ENCODE results near the gene TSHZ1. TPM values are rescaled to one million over a fixed set of nuclear protein-coding genes. Genes with fewer than 3 reads are reported as not detected.

Gene TSHZ1
- total RNA-seq, 4 donors from 2014 or later: 10.4 to 18.1 (median 12.5) TPM

GRCh38 chr18:75290737-75291358 lies 80.3 kb downstream of the TSHZ1 start:
- no peak for TF ChIP-seq CTCF (IDR thresholded peaks at IDR 0.05; ENCODE audit: low read depth)

GRCh38 chr18:75291460-75291859 lies 80.9 kb downstream of the TSHZ1 start:
- TF ChIP-seq CTCF (IDR thresholded peaks at IDR 0.05; ENCODE audit: low read depth): no peak

- TF ChIP-seq CTCF (IDR thresholded peaks at IDR 0.05; ENCODE audit: low read depth): no peak
Measured at GRCh38 chr18:75293591-75293990, 83.0 kb downstream of the TSHZ1 start.

- TF ChIP-seq CTCF (IDR thresholded peaks at IDR 0.05; ENCODE audit: low read depth): no peak
Measured at GRCh38 chr18:75297731-75298130, 87.1 kb downstream of the TSHZ1 start.

- TF ChIP-seq CTCF (IDR thresholded peaks at IDR 0.05; ENCODE audit: low read depth): no peak
Measured at GRCh38 chr18:75304678-75305557, 94.3 kb downstream of the TSHZ1 start.

GRCh38 chr18:75305984-75306383 lies 95.4 kb downstream of the TSHZ1 start:
- TF ChIP-seq CTCF (IDR thresholded peaks at IDR 0.05; ENCODE audit: low read depth): no peak

GRCh38 chr18:75307530-75307929 lies 96.9 kb downstream of the TSHZ1 start:
- no peak for TF ChIP-seq CTCF (IDR thresholded peaks at IDR 0.05; ENCODE audit: low read depth)

Measured in subcutaneous adipose tissue (tissue), 4 donors.